GM18873 (cell line): Measurements from ENCODE around the gene CSF2RB.
A peak's percentile ranks its signal among the peaks of the same experiment; 100 is the strongest.

Experiments
- ATAC-seq: cut with Tn5 transposase; IDR thresholded peaks from one replicate; pipeline ENCODE4 v1.9.1; 2021; ENCODE audit warnings: mild to moderate bottlenecking, moderate library complexity, moderate number of reproducible peaks; ENCODE audit not compliant: unreplicated experiment, low FRiP score

CSF2RB gene

DNA sequence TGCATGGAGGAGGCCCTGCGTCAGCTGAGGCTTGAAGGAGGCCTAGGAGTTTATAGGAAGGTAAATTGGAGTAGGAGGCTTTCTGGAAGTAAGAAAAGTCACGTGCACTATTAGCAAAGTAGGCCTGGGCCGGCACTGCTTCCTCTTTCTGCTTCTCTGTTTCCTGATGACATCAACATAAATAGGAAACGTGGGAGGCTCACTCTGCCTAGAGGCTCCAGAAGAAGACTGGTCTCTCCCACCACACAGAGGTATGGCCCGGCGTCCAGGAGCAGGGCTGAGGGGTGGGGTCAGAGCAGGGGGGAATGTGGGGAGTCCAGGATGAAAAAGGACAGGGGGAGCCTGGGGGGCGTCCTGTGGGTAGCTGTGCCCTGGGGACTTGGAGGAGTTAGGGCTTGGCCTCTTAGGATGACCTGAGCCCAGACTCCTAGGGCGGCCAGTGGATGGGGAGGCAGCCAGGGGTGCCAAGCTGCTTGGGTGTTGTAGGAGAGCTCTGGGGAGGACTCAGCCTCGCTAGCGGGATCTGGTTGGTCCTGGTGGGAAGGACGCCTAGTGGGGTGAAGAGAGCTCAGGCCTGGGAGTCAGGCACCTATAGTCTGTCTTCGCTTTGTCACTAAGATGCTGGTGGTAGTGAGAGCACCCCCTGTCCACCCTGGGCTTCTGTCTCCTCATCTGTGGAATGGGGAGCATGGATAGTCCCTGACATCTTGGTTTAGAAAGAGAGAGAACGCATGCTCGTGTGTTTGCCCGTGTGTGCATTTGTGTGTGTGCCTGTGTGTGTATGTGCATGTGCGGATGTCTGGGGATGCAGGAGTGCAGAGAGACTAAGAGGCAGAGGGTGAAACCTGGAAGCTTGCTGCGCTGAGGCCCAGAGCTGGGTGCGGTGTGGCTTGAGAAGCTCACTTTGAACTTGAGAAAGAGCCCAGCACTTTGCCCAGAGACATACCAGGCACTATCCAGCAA, at the start of gene CSF2RB:
TSS of gene CSF2RB (plus strand) at position 202 of the 963 bp plus-strand sequence. CDS start 8,580 bp downstream, outside the sequence.
- ATAC-seq, result no peak

GRCh38 chr22:36863979-36864378, 49.4 kb upstream of the CSF2RB start:
- no peak for ATAC-seq

DNA sequence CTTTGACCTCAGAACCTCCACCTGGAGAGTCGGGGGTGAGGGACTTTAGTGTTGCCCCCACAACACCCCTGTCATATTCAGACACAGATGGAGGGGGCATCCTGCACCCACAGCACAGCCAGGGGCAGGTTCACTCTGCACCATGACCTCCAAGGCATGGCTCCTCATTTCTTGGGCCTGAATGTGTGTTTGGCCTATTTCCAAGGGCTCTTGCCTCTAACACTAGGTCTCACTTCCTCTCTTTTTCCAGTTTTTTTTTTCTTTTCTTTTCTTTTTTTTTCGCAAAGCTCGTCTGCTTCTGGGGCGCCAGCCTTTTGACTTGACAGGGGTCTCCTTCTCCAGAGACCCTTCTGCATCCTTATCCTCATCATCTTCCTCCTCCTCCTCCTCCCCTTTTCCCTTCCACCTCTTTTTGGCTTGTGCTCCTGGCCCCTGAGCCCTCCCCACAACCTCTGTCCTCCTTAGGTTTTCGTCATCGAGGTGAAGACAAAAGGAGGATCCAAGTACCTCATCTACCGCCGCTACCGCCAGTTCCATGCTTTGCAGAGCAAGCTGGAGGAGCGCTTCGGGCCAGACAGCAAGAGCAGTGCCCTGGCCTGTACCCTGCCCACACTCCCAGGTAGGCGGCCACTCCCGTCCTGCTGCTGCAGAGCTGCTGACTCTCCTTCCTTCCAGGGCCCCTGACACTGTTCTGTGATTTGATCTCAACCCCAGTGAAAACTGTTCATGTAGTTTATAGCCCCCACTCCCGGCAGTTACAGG, 48.8 kb upstream of the CSF2RB start:
- no peak for ATAC-seq

GRCh38 chr22:36865346-36865745, 48.1 kb upstream of the CSF2RB start:
- ATAC-seq, result no peak

- no peak for ATAC-seq
Observed at GRCh38 chr22:36867695-36868094, 45.7 kb upstream of the CSF2RB start.

- ATAC-seq, result no peak
Observed at GRCh38 chr22:36868546-36869181, 44.8 kb upstream of the CSF2RB start.

DNA sequence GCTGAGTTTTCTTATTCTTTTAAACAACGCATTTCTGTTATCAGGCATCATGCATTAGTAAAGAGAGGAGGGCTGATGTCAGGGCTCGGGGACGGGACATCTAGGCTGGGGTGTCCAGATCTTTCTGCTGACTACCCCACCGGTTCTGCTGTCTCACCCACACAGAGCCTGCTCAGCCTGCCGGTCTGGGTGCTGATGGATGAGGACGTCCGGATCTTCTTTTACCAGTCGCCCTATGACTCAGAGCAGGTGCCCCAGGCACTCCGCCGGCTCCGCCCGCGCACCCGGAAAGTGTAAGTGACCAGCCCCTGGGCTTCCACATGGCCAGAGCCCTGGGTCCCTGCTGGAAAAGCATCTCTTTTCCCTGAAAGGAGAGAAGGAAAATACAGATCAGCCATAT, 43.2 kb upstream of the CSF2RB start:
- no peak for ATAC-seq

DNA sequence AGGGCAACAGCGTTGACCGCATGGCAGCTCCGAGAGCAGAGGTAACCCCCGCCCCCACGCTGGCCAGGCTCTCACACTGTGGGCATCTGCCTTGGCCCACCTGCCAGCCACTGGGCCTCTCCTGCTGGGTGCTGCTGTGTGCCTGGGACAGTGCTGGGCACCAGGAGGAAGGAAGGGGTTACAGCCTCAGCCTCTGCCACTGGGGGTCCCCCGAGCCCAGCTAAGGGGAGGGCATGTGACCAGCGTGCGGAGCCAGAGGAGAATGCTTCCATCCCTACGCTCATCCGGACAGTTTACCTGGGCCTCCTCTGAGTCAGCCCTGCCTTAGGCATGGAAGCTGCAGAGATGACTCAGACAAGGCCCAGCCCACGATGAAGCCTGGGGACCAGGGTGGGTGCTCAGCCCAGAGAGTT, 41.8 kb upstream of the CSF2RB start:
- no peak for ATAC-seq

- ATAC-seq, result no peak
Observed at GRCh38 chr22:36872084-36872483, 41.3 kb upstream of the CSF2RB start.

GRCh38 chr22:36872866-36873498, 40.4 kb upstream of the CSF2RB start:
- no peak for ATAC-seq

- peak; percentile 75 for ATAC-seq
Observed at GRCh38 chr22:36873614-36874308, 39.7 kb upstream of the CSF2RB start.

- ATAC-seq, result no peak
Observed at GRCh38 chr22:36874309-36874696, 39.1 kb upstream of the CSF2RB start.

DNA sequence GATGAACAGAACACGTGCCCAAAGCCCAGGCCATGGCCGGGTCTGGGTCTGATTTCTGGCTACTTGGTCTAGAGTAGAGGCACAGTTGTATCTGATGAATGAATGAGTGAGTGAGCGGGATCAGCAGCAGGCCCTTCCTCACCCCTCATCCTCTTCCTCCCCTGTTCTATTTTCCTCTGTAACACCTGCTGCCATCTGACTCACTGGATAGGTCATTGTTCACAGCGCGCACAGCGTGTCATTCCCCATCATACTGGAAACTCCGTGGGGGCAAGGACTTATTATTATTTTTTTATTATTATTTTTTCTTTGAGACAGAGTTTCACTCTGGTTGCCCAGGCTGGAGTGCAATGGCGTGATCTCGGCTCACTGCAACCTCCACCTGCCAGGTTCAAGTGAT, 38.7 kb upstream of the CSF2RB start:
- no peak for ATAC-seq

- no peak for ATAC-seq
Observed at GRCh38 chr22:36875741-36876140, 37.7 kb upstream of the CSF2RB start.

GRCh38 chr22:36879775-36880174, 33.7 kb upstream of the CSF2RB start:
- no peak for ATAC-seq

GRCh38 chr22:36881504-36882245, 31.8 kb upstream of the CSF2RB start:
- no peak for ATAC-seq

DNA sequence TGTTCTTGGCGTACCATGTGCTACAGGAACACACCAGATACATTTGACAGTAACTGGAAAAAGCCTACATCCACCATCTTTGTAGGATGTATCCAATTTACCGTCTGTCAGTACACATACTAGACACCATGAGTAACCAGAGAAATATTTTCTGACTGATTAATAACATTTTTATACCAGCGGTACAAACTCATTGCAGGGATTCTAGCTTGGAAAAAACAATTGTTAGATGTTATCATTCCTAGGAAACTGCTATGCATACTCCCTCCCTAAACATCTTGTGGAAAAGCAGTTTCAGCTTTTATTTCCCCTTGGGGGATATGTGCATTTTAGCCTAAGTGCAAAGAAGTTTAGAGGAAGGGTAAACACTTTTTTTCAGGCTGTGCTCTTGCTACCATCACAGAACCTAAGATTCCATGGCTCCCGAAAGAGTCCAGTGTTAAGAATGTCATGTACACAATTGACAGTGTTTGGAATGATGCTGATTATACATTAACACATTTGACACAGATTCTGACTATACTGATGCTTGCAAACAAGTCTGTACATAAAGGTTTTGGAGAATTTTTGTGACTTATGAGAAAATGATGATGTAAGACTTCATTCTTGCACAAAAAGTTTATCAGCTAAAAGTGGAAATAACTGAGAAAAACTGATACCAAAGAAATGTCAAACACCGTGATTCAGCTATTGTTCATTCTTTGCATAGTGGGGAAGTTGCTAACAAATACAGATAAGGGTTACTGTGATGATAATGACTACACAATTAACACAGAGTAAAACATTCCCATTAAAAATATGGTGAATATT, 28.9 kb upstream of the CSF2RB start:
- no peak for ATAC-seq

DNA sequence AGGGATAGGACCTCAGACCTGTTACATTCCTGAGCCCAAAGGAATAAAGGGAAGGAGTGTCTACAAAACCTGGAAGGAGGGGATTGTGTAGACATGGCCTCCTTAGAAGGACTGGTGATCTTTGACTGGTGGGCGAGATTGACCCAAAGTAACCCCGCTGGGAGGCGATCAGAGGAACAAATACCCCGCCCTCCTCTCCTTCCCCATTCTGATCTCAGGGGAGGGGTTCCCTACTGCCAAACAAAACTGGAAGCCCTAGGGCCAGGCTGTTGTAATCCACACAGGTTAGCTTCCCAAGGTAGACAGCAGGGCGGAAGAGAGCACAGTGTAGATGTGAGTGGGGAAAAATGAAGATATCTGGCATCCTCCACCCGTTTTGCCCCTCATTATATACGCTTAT, 28.0 kb upstream of the CSF2RB start:
- ATAC-seq, result no peak
